GM23338 (cell line): ENCODE data around the gene UQCRH. TPM values are rescaled to one million over a fixed set of nuclear protein-coding genes. Genes with fewer than 3 reads are reported as not detected.

Experiments used
- ATAC-seq: fragments of 200-7000 bp; cut with Tn5 transposase; 3 replicates; pipeline ENCODE4 v1.9.1; 2020
- DNase-seq: peaks from one replicate; pipeline ENCODE4 v3.0.0-alpha.2; 2015; ENCODE audit warnings: low spot score
- H2AFZ ChIP-seq: fragments of 200-600 bp; sonication (generic); 2 replicates; pipeline ENCODE4 v1.8.0; 2016; ENCODE audit warnings: antibody characterized with exemption, mild to moderate bottlenecking, moderate library complexity
- H3F3A ChIP-seq: fragments of 200-600 bp; sonication (generic); replicated peaks from 2 replicates; pipeline ENCODE4 v1.8.0; 2017; ENCODE audit warnings: antibody characterized with exemption, mixed run types, low read depth
- H3K27ac ChIP-seq: fragments of 200-600 bp; sonication (generic); 2 replicates; pipeline ENCODE4 v1.6.1; 2016; ENCODE audit warnings: low read depth
- H3K27me3 ChIP-seq: fragments of 200-600 bp; sonication (generic); 2 replicates; pipeline ENCODE4 v1.8.0; 2016; ENCODE audit warnings: mild to moderate bottlenecking, mixed run types, moderate library complexity; ENCODE audit not compliant: insufficient read depth
- H3K36me3 ChIP-seq: fragments of 200-600 bp; sonication (generic); 2 replicates; pipeline ENCODE4 v1.8.0; 2016; ENCODE audit warnings: mild to moderate bottlenecking; ENCODE audit not compliant: insufficient read depth
- H3K4me1 ChIP-seq: fragments of 200-600 bp; sonication (generic); 2 replicates; pipeline ENCODE4 v1.8.0; 2016; ENCODE audit warnings: mild to moderate bottlenecking, moderate library complexity; ENCODE audit not compliant: insufficient read depth
- H3K4me2 ChIP-seq: fragments of 200-600 bp; sonication (generic); 2 replicates; pipeline ENCODE4 v1.7.1; 2017; ENCODE audit warnings: mixed run types
- H3K4me3 ChIP-seq: fragments of 200-600 bp; sonication (generic); 2 replicates; pipeline ENCODE4 v1.6.1; 2016; ENCODE audit warnings: mixed run types
- H3K79me2 ChIP-seq: fragments of 200-600 bp; sonication (generic); replicated peaks from 2 replicates; pipeline ENCODE4 v1.8.0; 2017; ENCODE audit warnings: mild to moderate bottlenecking; ENCODE audit not compliant: insufficient read depth
- H3K9me2 ChIP-seq: fragments of 200-600 bp; sonication (generic); 2 replicates; pipeline ENCODE4 v1.8.0; 2017; ENCODE audit not compliant: insufficient read depth
- H4K20me1 ChIP-seq: fragments of 200-600 bp; sonication (generic); replicated peaks from 2 replicates; pipeline ENCODE4 v1.8.0; 2017; ENCODE audit warnings: mild to moderate bottlenecking; ENCODE audit not compliant: insufficient read depth
- H3K27ac Mint-ChIP-seq: 2 replicates; pipeline ENCODE4 v1.8.0; 2020; ENCODE audit warnings: inconsistent platforms, mild to moderate bottlenecking, moderate library complexity, mixed read lengths
- H3K27me3 Mint-ChIP-seq: 3 replicates; pipeline ENCODE4 v1.8.0; 2022; ENCODE audit warnings: low read depth, mild to moderate bottlenecking, moderate library complexity, mixed read lengths, inconsistent platforms; ENCODE audit not compliant: insufficient read depth, poor library complexity
- H3K36me3 Mint-ChIP-seq: 3 replicates; pipeline ENCODE4 v1.8.0; 2021; ENCODE audit warnings: low read depth, mild to moderate bottlenecking, inconsistent platforms, moderate library complexity, mixed read lengths
- H3K4me1 Mint-ChIP-seq: 3 replicates; pipeline ENCODE4 v1.8.0; 2020; ENCODE audit warnings: mild to moderate bottlenecking, inconsistent platforms, mixed read lengths
- H3K4me3 Mint-ChIP-seq: 3 replicates; pipeline ENCODE4 v1.8.0; 2021; ENCODE audit warnings: moderate library complexity, mild to moderate bottlenecking, inconsistent platforms, mixed read lengths
- H3K9me3 Mint-ChIP-seq: 3 replicates; pipeline ENCODE4 v1.8.0; 2020; ENCODE audit warnings: moderate library complexity, mild to moderate bottlenecking, inconsistent platforms, mixed read lengths
- CREB1 ChIP-seq: fragments of 250-450 bp; sonication (Bioruptor Pico); IDR thresholded peaks from 2 replicates; pipeline ENCODE4 v1.5.0; 2020; ENCODE audit warnings: low read depth, mild to moderate bottlenecking, moderate library complexity
- CTCF ChIP-seq, 2 experiments: fragments of 200-600 bp in 1 of 2; sonication (generic) in 1 of 2; conservative IDR thresholded peaks; 2 replicates each; pipeline versions ENCODE4 v1.5.1 to v1.6.1; 2016 to 2017; ENCODE audit warnings: antibody characterized with exemption in 2 of 2, low read depth in 2 of 2, mild to moderate bottlenecking in 2 of 2, moderate library complexity in 1 of 2
- EZH2 ChIP-seq: fragments of 200-600 bp; sonication (generic); IDR thresholded peaks from one replicate; pipeline ENCODE4 v1.8.0; 2017; ENCODE audit warnings: antibody characterized with exemption, mild to moderate bottlenecking, low read depth; ENCODE audit not compliant: unreplicated experiment
- EZH2phosphoT487 ChIP-seq: fragments of 200-600 bp; sonication (generic); IDR thresholded peaks from one replicate; pipeline ENCODE4 v1.8.1; 2018; ENCODE audit warnings: antibody characterized with exemption; ENCODE audit not compliant: unreplicated experiment
- JUNB ChIP-seq: IDR thresholded peaks from one replicate; pipeline ENCODE4 v1.6.1; 2016; ENCODE audit warnings: antibody characterized with exemption; ENCODE audit not compliant: unreplicated experiment
- NANOG ChIP-seq: IDR thresholded peaks from 2 replicates; pipeline ENCODE4 v1.6.1; 2016; ENCODE audit warnings: antibody characterized with exemption, borderline replicate concordance
- REST ChIP-seq: IDR thresholded peaks from one replicate; pipeline ENCODE4 v1.6.1; 2018; ENCODE audit warnings: antibody characterized with exemption; ENCODE audit not compliant: unreplicated experiment
- STAT1 ChIP-seq: IDR thresholded peaks from one replicate; pipeline ENCODE4 v1.6.1; 2016; ENCODE audit warnings: antibody characterized with exemption; ENCODE audit not compliant: unreplicated experiment
- ZNF462 ChIP-seq: fragments of 250-450 bp; sonication (Bioruptor Pico); IDR thresholded peaks from 2 replicates; pipeline ENCODE4 v1.5.0; 2020; ENCODE audit warnings: mild to moderate bottlenecking, moderate library complexity
- polyA plus RNA-seq: library from polyadenylated mRNA; unstranded; fragments of >200 nt; fragmentation: Nextera tagmentation; extraction: Ambion mirVana; gene quantifications from 2 replicates; pipeline ENCODE4 v1.2.1, GENCODE V29; 2016
- total RNA-seq: library from RNA; depleted of rRNA; stranded (reverse); fragments of >200 nt; shearing (Covaris generic); gene quantifications from 2 replicates; pipeline ENCODE4 v1.2.3, GENCODE V29; 2014

Gene UQCRH
- total and polyA plus RNA-seq, 2 experiments from 2014 or later = 579 to 1,330 TPM

- TF ChIP-seq EZH2 (no peak), EZH2phosphoT487 (no peak), JUNB (no peak), CREB1 (CRISPR knock-in tag) (no peak), REST (no peak), CTCF (conservative IDR thresholded peaks at IDR 0.05; ENCODE audit: low read depth in 2 of 2) (no peak), ZNF462 (CRISPR knock-in tag) (no peak), STAT1 (no peak), NANOG (no peak)
- Mint-ChIP-seq H3K4me1 (no peaks in the 10 kb centered on the region), H3K27ac (no peak overlapping the region), H3K27me3 (peaks cover 1% of the 10 kb centered on the region), H3K4me3 (no peak overlapping the region), H3K9me3 (no peaks in the 10 kb centered on the region), H3K36me3 (peaks cover 54% of the 10 kb centered on the region)
- H2AFZ ChIP-seq = no peak overlapping the region
- no peaks in the 10 kb centered on the region for H3K79me2 ChIP-seq
- no peak overlapping the region for H3K4me3 ChIP-seq
- H4K20me1 ChIP-seq = peaks cover 6% of the 10 kb centered on the region; the same call in 1 of the 2 replicates
- no peak overlapping the region for H3K4me2 ChIP-seq
- peaks cover 17% of the 10 kb centered on the region for H3K36me3 ChIP-seq
- ATAC-seq (no peak), DNase-seq (no peak)
- no peak overlapping the region for H3K27ac ChIP-seq
- peaks cover 1% of the 10 kb centered on the region; the same call in 1 of the 2 replicates for H3F3A ChIP-seq
- no peaks in the 10 kb centered on the region for H3K27me3 ChIP-seq
- no peaks in the 10 kb centered on the region for H3K4me1 ChIP-seq
- H3K9me2 ChIP-seq = no peaks in the 10 kb centered on the region
Measured at GRCh38 chr1:46362158-46362557, 58.7 kb downstream of the UQCRH start.
